Forelimb muscle (tissue), 1 donor: ENCODE results near the gene B4GALT4. TPM values are rescaled to one million over a fixed set of nuclear protein-coding genes. Genes with fewer than 3 reads are reported as not detected.
"Not testable (repeated sequence)": the region's sequence is repeated elsewhere in the genome, so short reads cannot be mapped to it uniquely, and the experiment has no call there.

Source experiments
- DNase-seq: peaks from one replicate; pipeline ENCODE4 v3.0.0-alpha.2; 2013; ENCODE audit warnings: low read depth
- polyA plus RNA-seq: library from polyadenylated mRNA; unstranded; fragments of 120-200 nt; gene quantifications from one replicate; pipeline ENCODE4 v1.2.1, GENCODE V29; 2013; ENCODE audit not compliant: insufficient read length

B4GALT4 gene
- polyA plus RNA-seq, 1 donor = 8.8 TPM

DNA sequence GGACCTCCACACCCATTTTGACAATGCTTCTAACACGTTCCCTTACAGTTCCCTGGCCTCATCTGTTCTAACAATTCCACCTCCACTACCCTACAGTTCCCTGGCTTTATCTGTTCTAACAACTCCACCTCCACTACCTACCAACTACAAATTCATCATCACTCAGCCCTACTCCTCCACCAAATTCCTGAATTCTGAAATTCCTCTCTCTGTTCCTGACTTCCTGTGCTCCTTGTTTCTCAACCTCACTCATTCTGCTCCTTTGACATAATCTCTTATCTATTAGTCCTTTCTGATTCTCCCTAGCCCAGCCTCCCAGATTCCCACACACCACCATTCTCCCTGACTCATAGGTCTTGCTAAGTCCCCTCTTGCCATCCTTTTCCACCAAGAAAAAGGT, 44.8 kb downstream of the B4GALT4 start:
- no peak for DNase-seq

GRCh38 chr3:119195151-119195476, 45.6 kb downstream of the B4GALT4 start:
- DNase-seq = no peak

DNA sequence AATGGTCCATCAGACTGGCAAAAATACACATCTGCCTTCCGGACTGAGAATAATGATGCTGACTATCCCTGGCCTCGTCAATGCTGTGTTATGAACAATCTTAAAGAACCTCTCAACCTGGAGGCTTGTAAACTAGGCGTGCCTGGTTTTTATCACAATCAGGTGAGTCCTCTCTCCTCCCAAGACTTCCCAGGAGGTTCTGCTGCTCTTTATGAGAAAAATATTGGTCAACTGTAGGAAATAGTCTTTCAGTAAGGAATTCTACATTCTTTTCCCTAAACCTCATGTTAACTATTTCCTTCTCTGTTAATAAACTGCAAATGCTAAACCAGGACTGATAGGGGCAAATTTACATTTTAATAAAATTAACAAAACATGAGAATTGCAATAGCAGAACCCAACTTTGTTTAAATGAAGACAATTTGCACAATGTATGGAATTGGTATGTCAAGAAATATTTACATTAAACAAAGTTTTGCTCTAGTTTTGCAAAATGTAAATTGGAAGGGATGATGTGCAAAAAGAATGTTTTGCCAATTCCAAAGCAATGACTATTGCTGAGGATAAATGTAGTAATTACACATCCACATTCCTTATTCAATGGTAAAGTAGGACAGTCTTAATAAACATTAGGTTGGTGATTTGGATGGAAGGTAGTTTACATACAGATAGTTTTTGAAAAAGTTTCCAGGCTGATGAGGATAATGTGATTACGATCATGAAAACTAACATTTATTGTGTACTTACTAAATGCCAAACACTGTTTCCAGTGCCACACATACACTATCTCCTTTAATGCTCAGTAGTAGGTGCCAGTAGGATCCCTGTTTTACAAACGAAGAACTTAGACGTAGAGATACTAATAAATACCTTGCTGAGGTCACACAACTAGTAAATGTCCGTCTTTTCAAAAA, 46.2 kb downstream of the B4GALT4 start:
- DNase-seq = no peak

- no peak for DNase-seq
Measured at GRCh38 chr3:119191800-119192199, 48.9 kb downstream of the B4GALT4 start.

GRCh38 chr3:119187266-119187665, 53.4 kb downstream of the B4GALT4 start:
- no peak for DNase-seq

DNA sequence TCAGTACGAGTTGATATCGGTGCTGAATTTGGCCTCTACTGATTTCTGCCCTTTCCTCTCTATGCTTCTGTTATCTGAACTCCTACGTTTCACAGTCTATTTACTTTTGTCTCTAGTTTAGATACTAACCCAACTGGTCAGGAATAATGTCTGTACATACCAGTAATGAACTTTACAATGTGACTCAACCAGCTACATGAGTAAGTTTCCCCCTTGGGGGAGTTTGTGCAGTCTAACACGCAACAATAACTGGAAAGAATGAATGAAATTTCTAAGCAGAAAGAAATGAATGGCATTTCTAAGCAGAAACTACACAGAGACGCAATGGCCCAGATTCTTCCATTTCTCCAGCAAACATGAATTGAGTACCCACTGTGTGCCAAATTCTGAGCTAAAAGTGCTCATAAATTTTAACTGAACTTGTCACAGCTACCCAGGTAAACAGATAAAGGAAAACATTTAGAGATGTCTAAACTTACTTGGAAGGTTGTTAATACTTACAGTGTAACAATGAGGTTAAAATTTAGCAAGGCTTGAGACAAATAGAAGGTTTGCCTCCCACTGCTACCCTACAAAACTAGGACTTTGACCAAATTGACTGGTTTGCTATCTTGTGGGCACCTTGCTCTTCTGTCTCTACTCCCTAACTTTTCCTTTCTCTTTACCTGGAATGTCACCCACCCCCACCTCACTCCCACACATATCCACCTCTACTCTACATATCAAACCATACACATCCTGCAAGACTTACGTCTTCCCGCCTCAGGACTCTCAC, 55.7 kb downstream of the B4GALT4 start:
- DNase-seq = no peak

DNA sequence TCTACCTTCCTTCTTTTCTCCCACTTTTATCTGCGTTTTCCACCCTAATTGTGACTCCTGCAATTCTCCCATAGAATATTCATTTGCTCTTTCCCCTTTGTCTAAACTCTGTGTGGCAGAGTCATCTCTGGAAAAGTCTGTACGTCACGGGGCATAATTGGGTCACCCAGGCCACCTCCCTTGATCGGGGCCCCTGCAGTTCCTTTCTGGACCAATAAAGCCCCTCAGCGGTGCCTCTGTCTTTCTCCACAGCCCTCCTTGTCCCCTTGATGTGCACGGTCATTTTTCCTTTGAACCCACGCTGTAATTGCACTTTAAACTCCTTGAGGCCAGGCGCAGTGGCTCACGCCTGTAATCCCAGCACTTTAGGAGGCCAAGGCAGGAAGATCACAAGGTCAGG, 56.6 kb downstream of the B4GALT4 start:
- no peak for DNase-seq

DNA sequence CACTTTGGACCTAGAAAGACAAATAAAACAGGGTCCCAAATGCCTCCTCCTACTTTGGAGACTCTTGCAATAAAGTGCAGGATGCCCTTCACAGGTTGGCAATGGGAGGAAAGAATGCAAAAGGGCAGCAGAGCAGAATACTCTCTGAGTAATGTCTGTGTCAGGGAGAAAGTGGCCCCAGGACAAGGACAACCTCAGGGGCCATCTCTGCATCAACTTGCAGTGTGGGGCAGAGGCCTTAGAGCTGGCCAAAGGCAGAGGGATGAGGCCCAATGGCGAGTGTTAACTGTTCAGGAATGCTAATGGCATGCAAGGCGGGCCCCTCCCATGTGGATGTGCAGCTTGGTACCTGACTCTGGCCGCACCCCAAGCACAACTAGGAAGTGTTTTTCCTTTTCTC, 58.9 kb downstream of the B4GALT4 start:
- no peak for DNase-seq

- DNase-seq = no peak
Measured at GRCh38 chr3:119177321-119177720, 63.4 kb downstream of the B4GALT4 start.

GRCh38 chr3:119176778-119177177, 63.9 kb downstream of the B4GALT4 start:
- DNase-seq = no peak

DNA sequence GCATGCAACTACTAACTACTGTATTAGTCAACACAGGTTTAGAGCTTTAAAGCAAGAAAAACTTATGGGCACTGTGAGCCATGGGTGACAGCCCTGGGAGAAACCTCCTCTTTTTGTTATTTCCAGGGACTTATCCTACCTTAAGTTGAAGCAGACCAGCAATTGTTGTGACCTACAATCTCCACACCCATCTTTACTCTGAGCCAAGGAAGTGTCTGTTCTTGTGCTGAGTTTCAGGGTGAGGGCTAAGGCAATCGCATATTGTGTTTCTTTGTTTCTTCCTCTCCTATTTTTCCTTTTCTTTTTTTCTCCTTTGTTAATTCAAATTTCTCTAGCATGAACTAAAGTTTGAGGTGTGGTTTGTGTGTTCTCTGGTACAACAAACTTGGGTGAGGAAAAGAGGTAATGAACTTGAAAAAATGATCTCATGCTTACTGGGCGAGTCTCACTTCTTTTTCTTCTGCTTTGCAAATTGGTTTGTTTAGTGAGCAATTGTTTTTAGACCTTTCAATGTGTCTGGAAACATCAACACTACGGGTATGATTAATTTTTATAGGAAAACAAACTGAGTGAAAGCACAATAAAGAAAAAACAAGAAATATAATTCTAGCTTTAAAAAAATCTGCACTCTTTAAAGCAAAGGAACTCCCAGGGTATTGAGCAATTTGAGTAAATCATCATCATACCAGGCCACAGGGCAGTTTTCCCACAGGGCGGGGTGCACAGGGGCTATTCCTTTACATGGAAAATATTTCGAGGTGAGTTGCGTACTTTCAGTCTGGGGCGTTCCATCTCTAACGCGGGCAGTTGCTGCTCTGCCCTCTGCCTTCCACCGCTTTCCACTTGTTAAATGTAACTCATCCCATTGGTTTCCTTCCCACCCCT, 64.6 kb downstream of the B4GALT4 start:
- no peak for DNase-seq

- no peak for DNase-seq
Measured at GRCh38 chr3:119173325-119173724, 67.4 kb downstream of the B4GALT4 start, which contains the start of gene UPK1B. UPK1B (plus strand) TSS chr3:119173598; CDS start chr3:119186742, 13,144 bp downstream.

GRCh38 chr3:119170821-119171220, 69.9 kb downstream of the B4GALT4 start:
- no peak for DNase-seq

DNA sequence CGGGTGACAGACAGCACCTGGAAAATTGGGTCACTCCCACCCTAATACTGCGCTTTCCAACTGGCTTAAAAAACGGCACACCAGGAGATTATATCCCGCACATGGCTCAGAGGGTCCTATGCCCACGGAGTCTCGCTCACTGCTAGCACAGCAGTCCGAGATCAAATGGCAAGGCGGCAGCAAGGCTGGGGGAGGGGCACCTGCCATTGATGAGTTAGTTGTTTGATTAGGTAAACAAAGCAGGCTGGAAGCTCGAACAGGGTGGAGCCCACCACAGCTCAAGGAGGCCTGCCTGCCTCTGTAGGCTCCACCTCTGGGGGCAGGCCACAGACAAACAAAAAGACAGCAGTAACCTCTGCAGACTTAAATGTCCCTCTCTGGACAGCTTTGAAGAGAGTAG, 75.9 kb downstream of the B4GALT4 start:
- DNase-seq = not testable (repeated sequence)

Other genes starting within 250 kb of the B4GALT4 start
- gene IGSF11, start 206.0 kb downstream of the B4GALT4 start, polyA plus RNA-seq = 1.7 TPM
- not detected for gene TEX55, start 94.7 kb downstream of the B4GALT4 start, polyA plus RNA-seq
- gene UPK1B, start 67.3 kb downstream of the B4GALT4 start, polyA plus RNA-seq = 0.11 TPM
- 10.1 TPM for gene ARHGAP31, start 53.5 kb upstream of the B4GALT4 start, polyA plus RNA-seq
- 42.6 TPM for gene TMEM39A, start 222.7 kb upstream of the B4GALT4 start, polyA plus RNA-seq
- gene POGLUT1, start 228.1 kb upstream of the B4GALT4 start, polyA plus RNA-seq = 12.0 TPM